HG03159 (cell line): ENCODE data around the gene NR2C2AP.

Source experiments
- ATAC-seq: cut with Tn5 transposase; IDR thresholded peaks from one replicate; pipeline ENCODE4 v1.9.1; 2021; ENCODE audit warnings: mild to moderate bottlenecking, moderate library complexity; ENCODE audit not compliant: unreplicated experiment

NR2C2AP gene

GRCh38 chr19:19215792-19216191 lies 12.6 kb upstream of the NR2C2AP start:
- ATAC-seq = no peak

GRCh38 chr19:19214892-19215291 lies 11.7 kb upstream of the NR2C2AP start:
- no peak for ATAC-seq

- ATAC-seq = no peak
Observed at GRCh38 chr19:19214159-19214490, 10.9 kb upstream of the NR2C2AP start.

GRCh38 chr19:19213426-19214158 lies 10.4 kb upstream of the NR2C2AP start:
- ATAC-seq = no peak

GRCh38 chr19:19212916-19213315 lies 9.7 kb upstream of the NR2C2AP start:
- no peak for ATAC-seq

- no peak for ATAC-seq
Observed at GRCh38 chr19:19211499-19212420, 8.5 kb upstream of the NR2C2AP start, which contains the start of gene NCAN. Gene NCAN (plus strand): TSS chr19:19211958. CDS start chr19:19216954, 4,996 bp downstream.

- ATAC-seq = no peak
Observed at GRCh38 chr19:19209372-19209771, 6.2 kb upstream of the NR2C2AP start.

- no peak for ATAC-seq
Observed at GRCh38 chr19:19207637-19208572, 4.7 kb upstream of the NR2C2AP start.

GRCh38 chr19:19206938-19207337 lies 3.7 kb upstream of the NR2C2AP start:
- no peak for ATAC-seq

GRCh38 chr19:19205416-19206410 lies 2.5 kb upstream of the NR2C2AP start:
- ATAC-seq = no peak

GRCh38 chr19:19204181-19204580 lies 967 bp upstream of the NR2C2AP start:
- ATAC-seq = no peak

GRCh38 chr19:19202707-19203011 lies 555 bp downstream of the NR2C2AP start:
- no peak for ATAC-seq

GRCh38 chr19:19201697-19202630 lies 1.2 kb downstream of the NR2C2AP start:
- no peak for ATAC-seq

GRCh38 chr19:19193926-19194325 lies 9.3 kb downstream of the NR2C2AP start:
- no peak for ATAC-seq

GRCh38 chr19:19192910-19193423 lies 10.2 kb downstream of the NR2C2AP start:
- ATAC-seq = peak; percentile 5

- ATAC-seq = peak; percentile 87
Observed at GRCh38 chr19:19192078-19192882, 10.9 kb downstream of the NR2C2AP start, which contains the start of the genes BORCS8 and RFXANK. Gene BORCS8 (minus strand): TSS chr19:19192152. CDS start chr19:19192117, 35 bp downstream. Gene RFXANK (plus strand): TSS chr19:19192258. CDS start chr19:19193947, 1,689 bp downstream.

GRCh38 chr19:19191768-19192077 lies 11.5 kb downstream of the NR2C2AP start:
- peak; percentile 1 for ATAC-seq

- ATAC-seq = no peak
Observed at GRCh38 chr19:19186742-19187141, 16.5 kb downstream of the NR2C2AP start.
